ENCODE data around the gene SEC31A.
"Not testable (repeated sequence)": the region's sequence is repeated elsewhere in the genome, so short reads cannot be mapped to it uniquely, and the experiment has no call there.

The SEC31A gene

DNA sequence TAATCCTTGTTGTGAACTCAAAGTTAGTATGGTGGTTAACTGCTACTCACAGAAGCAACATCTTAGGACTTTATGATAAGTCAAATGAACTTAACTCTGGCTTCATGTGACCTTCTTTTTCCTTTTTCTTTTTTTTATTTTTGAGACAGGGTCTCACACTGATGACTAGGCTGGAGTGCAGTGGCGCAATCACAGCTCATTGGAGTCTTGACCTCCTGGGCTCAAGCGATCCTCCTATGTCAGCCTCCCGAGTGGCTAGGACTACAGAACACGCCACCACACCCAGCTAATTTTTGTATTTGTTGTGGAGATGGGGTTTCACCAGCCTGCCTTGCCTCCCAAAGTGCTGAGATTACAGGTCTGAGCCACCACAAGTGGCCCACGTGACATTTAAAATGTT, 22.4 kb downstream of the SEC31A start:
- no peaks in the 10 kb centered on the region for H3K27me3 ChIP-seq
- H3K4me3 ChIP-seq = no peak overlapping the region
- no peak overlapping the region for H3K4me2 ChIP-seq
- peaks cover 8% of the 10 kb centered on the region; the same call in 1 of the 2 replicates for H3K4me1 ChIP-seq
- no peak overlapping the region for H3K9ac ChIP-seq
- peaks cover 95% of the 10 kb centered on the region for H3K36me3 ChIP-seq
- no peaks in the 10 kb centered on the region for H4K20me1 ChIP-seq
- H3K9me3 ChIP-seq = no peaks in the 10 kb centered on the region
- H3K27ac ChIP-seq = no peak overlapping the region
- TF ChIP-seq Cebpa-rat (IDR thresholded peaks at IDR 0.05) = no peak

DNA sequence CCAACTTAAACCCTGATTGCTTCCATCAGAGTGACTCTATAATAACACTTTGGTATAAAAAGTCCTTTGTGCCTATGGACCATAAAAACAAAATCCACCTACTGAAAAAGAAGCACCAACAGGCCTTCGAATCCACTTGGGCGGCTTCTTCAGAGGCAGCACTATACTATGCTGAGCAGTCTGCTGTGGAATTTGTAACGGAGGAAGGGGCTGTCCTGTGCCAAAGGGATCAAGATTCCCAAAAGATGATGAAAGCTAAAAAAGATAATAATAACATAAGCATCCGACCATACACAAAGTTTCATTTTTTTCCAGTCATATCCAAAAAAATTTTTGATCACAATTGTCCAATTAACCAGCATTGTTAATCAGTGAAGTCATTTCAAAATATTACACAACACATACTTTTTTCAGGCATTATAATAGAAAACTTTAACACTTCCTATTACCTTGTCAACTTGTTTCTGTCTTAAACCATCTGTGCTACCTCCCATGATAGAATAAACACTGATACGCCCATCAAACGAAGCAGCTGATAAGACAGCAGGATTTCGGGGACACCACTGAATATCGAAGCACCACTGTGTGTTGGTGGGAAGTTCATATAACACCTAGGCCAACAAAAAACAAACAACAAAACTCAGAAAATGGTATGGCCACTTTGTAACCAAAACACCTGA, 24.1 kb downstream of the SEC31A start:
- H3K4me2 ChIP-seq = no peak overlapping the region
- H3K9me3 ChIP-seq = no peaks in the 10 kb centered on the region
- H3K4me1 ChIP-seq = peaks cover 8% of the 10 kb centered on the region; the same call in 1 of the 2 replicates
- H3K9ac ChIP-seq = no peak overlapping the region
- H3K27ac ChIP-seq = no peak overlapping the region
- peaks cover 96% of the 10 kb centered on the region for H3K36me3 ChIP-seq
- no peak for TF ChIP-seq Cebpa-rat (IDR thresholded peaks at IDR 0.05)
- H3K4me3 ChIP-seq = no peak overlapping the region
- no peaks in the 10 kb centered on the region for H3K27me3 ChIP-seq
- H4K20me1 ChIP-seq = no peaks in the 10 kb centered on the region

DNA sequence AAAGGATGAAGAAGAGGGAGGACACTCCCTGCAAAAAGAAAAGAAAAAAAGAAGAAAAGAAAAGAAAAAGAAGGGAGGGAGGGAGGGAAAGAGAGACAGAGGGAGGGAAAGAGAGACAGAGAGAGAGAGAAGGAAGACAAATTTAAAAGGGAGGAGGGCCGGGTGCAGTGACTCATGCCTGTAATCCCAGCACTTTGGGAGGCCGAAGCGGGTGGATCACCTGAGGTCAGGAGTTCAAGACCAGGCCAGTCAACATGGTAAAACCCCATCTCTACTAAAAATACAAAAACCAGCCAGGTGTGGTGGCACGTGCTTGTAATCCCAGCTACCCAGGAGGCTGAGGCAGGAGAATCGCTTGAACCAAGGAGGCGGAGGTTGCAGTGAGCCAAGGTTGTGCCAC, 24.9 kb downstream of the SEC31A start:
- H3K4me3 ChIP-seq, H3K4me1 ChIP-seq, H3K27ac ChIP-seq, H3K9me3 ChIP-seq, H3K9ac ChIP-seq, H4K20me1 ChIP-seq, H3K4me2 ChIP-seq, H3K27me3 ChIP-seq: not testable (repeated sequence)
- H3K36me3 ChIP-seq = peaks cover 96% of the 10 kb centered on the region

DNA sequence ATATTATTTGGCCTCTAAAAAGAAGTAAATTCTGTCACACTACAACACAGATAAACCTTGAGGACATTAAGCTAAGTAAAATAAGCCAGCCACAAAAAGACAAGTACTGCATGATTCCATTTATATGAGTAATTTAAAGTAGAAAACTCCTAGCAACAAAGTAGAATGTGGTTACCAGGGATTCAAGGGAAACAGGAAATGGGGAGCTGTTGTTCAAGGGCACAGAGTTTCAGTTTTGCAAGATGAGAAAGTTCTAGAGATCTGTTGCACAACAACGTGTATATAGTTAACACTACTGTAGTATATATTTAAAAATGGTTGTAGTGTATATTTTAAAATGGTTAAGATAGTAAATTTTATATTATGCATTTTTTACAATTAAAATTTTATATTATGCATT, 25.4 kb downstream of the SEC31A start:
- Histone ChIP-seq H3K4me3 (no peak overlapping the region), H3K27ac (no peak overlapping the region)

DNA sequence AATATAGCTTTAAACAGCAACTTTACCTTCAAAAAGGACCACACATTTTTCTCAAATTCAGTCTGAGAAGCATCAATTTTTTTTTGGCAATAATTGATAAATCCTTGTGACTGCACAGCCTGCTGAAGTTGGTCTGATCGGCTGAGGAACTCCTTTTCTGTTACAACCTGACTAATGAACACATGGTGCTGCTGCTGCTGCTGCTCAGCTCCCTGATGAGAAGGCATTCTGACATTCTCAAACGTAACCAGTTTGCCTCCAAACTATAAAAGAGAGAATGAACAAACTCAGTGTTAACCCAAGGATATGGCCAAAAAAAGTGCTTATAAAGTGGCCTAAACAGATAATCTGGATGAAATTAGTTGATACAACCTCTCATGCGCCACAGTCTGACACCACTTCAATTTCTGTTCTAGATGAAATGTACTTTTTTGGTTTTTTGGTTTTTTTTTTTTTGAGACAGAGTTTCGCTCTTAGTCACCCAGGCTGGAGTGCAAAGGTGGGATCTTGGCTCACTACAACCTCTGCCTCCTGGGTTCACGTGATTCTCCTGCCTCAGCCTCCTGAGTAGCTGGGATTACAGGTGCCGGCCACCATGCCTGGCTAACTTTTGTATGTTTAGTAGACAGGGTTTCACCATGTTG, 26.5 kb downstream of the SEC31A start:
- Histone ChIP-seq H3K27me3 (no peaks in the 10 kb centered on the region), H3K36me3 (peaks cover 92% of the 10 kb centered on the region), H3K9ac (no peak overlapping the region), H3K27ac (no peak overlapping the region), H3K4me3 (no peak overlapping the region), H4K20me1 (no peaks in the 10 kb centered on the region), H3K4me2 (no peak overlapping the region), H3K9me3 (no peaks in the 10 kb centered on the region), H3K4me1 (peaks cover 8% of the 10 kb centered on the region; the same call in 1 of the 2 replicates)
- no peak for TF ChIP-seq Cebpa-rat (IDR thresholded peaks at IDR 0.05)

More for the DNA sequence above, 25.4 kb downstream of the SEC31A start:
- H3K9ac ChIP-seq = no peak overlapping the region
- peaks cover 93% of the 10 kb centered on the region for H3K36me3 ChIP-seq
- no peak for TF ChIP-seq Cebpa-rat (IDR thresholded peaks at IDR 0.05)
- no peaks in the 10 kb centered on the region for H4K20me1 ChIP-seq
- H3K4me1 ChIP-seq = peaks cover 8% of the 10 kb centered on the region; the same call in 1 of the 2 replicates
- no peaks in the 10 kb centered on the region for H3K9me3 ChIP-seq
- H3K4me2 ChIP-seq = no peak overlapping the region
- no peaks in the 10 kb centered on the region for H3K27me3 ChIP-seq

DNA sequence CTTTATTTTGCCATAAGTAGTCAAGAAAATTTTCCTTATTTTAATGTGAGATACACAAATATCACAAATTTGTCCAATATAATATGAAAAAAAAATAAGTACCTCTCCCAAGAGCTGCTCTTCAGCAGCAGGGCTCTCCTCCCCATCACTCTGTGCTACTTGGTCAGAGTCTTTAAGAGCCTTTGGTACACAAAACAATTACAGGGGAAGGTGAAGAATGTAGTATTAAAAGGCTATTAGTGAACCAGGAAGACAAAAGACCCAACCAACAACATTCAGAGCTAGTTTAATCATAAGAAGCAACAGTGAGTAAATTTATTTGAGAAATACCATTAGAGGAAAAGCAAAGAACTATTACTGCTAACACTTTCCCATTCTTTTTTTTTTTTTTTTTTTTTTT, 29.4 kb downstream of the SEC31A start:
- Histone ChIP-seq H3K4me1 (peaks cover 8% of the 10 kb centered on the region; the same call in 1 of the 2 replicates), H3K9me3 (no peaks in the 10 kb centered on the region), H3K27ac (no peak overlapping the region), H3K4me3 (no peak overlapping the region), H3K4me2 (no peak overlapping the region), H3K9ac (no peak overlapping the region), H3K27me3 (no peaks in the 10 kb centered on the region), H3K36me3 (peaks cover 81% of the 10 kb centered on the region), H4K20me1 (no peaks in the 10 kb centered on the region)
- TF ChIP-seq Cebpa-rat (IDR thresholded peaks at IDR 0.05) = no peak

DNA sequence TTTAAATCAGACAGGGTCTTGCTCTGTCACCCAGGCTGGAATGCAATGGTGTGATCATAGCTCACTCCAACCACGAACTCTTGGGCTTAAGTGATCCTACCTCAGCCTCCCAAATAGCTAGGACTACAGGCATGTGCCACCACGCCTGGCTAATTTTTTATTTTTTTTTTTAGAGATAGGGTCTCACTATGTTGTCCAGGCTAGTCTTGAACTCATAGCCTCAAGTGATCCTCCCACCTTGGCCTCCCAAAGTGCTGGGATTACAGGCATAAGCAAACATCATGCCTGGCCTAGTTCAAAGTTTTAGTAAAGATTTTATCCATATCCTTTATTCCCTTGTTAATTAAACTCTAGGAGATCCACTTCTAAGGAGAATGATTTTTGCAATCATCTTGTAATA, 30.5 kb downstream of the SEC31A start:
- H3K4me1 ChIP-seq, H4K20me1 ChIP-seq, H3K27ac ChIP-seq, H3K9me3 ChIP-seq, H3K4me3 ChIP-seq, H3K9ac ChIP-seq, H3K27me3 ChIP-seq, H3K4me2 ChIP-seq: not testable (repeated sequence)
- peaks cover 82% of the 10 kb centered on the region for H3K36me3 ChIP-seq

DNA sequence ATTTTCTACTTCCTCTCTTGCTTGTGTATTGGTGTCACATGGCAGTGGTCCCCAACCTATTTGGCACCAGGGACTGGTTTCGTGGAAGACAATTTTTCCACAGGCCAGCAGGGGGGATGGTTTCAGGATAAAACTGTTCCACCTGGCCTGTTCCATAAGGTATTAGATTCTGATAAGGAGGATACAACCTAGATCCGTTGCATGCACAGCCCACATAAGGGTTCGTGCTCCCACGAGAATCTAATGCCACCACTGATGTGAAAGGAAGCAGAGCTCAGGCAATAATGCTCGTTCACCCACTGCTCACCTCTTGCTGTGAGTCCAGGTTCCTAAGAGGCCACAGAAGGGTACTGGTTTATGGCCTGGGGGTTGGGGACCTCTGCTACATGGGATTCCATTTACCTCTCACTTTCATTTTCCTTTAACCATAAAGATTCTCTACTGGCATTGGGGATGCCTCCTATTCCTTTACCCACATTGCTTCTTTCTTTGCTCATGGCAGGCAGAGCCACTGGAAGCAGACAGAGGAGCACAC, 38.1 kb downstream of the SEC31A start:
- no peak overlapping the region for H3K4me3 ChIP-seq
- H3K36me3 ChIP-seq = peaks cover 92% of the 10 kb centered on the region
- no peak overlapping the region for H3K4me2 ChIP-seq
- no peak overlapping the region for H3K27ac ChIP-seq
- no peak overlapping the region for H3K9ac ChIP-seq
- no peaks in the 10 kb centered on the region for H3K9me3 ChIP-seq
- TF ChIP-seq Cebpa-rat (IDR thresholded peaks at IDR 0.05) = no peak
- no peaks in the 10 kb centered on the region for H3K4me1 ChIP-seq
- no peaks in the 10 kb centered on the region for H4K20me1 ChIP-seq
- no peaks in the 10 kb centered on the region for H3K27me3 ChIP-seq

DNA sequence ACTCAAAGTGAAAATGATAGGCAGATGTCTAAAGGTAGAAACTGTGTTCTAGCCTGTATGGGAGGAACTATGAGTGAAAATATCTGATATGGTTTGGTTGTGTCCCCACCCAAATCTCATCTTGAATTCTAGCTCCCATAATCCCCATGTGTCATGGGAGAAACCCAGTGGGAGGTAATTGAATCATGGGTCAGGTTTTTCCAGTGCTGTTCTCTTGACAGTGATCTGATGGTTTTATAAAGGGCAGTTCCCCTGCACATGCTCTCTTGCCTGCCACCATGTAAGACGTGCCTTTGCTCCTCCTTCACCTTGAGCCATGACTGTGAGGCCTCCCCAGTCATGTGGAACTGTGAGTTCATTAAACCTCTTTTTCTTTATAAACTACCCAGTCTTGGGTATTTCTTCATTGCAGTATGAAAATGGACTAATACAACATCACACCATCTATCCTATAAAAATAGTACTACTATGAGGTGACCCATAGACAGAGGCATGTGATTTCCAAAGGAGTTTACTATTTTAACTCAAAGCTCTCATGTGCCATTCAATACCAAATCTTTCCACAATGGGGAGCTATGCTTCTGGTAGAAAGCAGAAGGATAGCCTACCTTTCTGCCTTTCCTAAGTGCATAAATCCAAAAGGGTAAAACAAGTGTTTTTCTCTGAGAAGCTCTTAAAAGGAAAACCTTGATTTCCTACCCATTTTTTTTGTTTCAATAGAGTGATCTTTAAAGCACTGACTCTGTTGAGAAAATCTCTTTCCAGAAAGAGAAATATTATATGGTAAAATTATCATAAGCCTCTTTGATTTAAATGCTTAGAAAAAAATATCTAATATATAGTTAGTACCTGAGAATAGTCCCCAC, 38.8 kb downstream of the SEC31A start:
- Histone ChIP-seq H3K4me1 (no peaks in the 10 kb centered on the region), H3K4me2 (no peak overlapping the region), H3K9me3 (no peaks in the 10 kb centered on the region), H3K9ac (no peak overlapping the region), H3K27ac (no peak overlapping the region), H3K36me3 (peaks cover 91% of the 10 kb centered on the region), H3K4me3 (no peak overlapping the region), H4K20me1 (no peaks in the 10 kb centered on the region), H3K27me3 (no peaks in the 10 kb centered on the region)
- no peak for TF ChIP-seq Cebpa-rat (IDR thresholded peaks at IDR 0.05)

DNA sequence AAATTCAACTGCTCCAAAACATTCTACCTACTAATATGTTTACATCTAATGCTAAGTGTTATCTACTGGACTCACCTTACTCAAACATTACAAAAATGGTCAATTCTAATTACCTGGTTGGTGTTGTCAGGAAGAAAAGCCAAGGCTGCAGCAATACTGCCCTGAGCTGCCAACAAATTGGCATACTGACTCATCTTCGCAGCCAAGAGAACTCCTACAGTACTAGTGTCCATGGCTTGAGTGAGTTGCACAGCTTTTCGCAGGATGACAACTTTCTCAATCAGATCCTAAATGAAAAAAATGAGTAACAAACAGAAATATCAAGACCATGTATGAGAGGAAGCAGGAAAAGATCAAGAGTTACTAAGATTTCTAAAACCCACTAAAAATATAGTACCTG, 39.6 kb downstream of the SEC31A start:
- no peak for TF ChIP-seq Cebpa-rat (IDR thresholded peaks at IDR 0.05)

More for the DNA sequence above, 39.6 kb downstream of the SEC31A start:
- Histone ChIP-seq H3K4me3 (no peak overlapping the region), H3K4me2 (no peak overlapping the region), H3K9ac (no peak overlapping the region), H3K27ac (no peak overlapping the region), H3K36me3 (peaks cover 91% of the 10 kb centered on the region), H3K4me1 (no peaks in the 10 kb centered on the region), H4K20me1 (no peaks in the 10 kb centered on the region), H3K9me3 (no peaks in the 10 kb centered on the region), H3K27me3 (no peaks in the 10 kb centered on the region)
